RWPE2 (cell line): ENCODE data around the gene TARP.

Experiments used
- ATAC-seq: fragments of 200-7000 bp; cut with Tn5 transposase; 3 replicates; pipeline ENCODE4 v1.9.1; 2021; ENCODE audit warnings: low read depth
- DNase-seq: peaks from one replicate; pipeline ENCODE4 v3.0.0-alpha.2; 2020; ENCODE audit warnings: low spot score
- H3K27ac ChIP-seq: fragments of 450-650 bp; 2 replicates; pipeline ENCODE4 v1.5.1; 2017; ENCODE audit warnings: mild to moderate bottlenecking; ENCODE audit not compliant: poor library complexity, severe bottlenecking
- H3K27me3 ChIP-seq: fragments of 250-450 bp; sonication (Bioruptor Pico); 2 replicates; pipeline ENCODE4 v1.5.1; 2021; ENCODE audit warnings: mild to moderate bottlenecking, moderate library complexity; ENCODE audit not compliant: insufficient read depth, poor library complexity, severe bottlenecking
- H3K36me3 ChIP-seq: fragments of 250-450 bp; sonication (Bioruptor Pico); 2 replicates; pipeline ENCODE4 v1.5.1; 2020; ENCODE audit warnings: low read depth, mild to moderate bottlenecking, moderate library complexity
- H3K4me1 ChIP-seq: fragments of 250-450 bp; sonication (Bioruptor Pico); 2 replicates; pipeline ENCODE4 v1.5.1; 2021; ENCODE audit warnings: mild to moderate bottlenecking, moderate library complexity; ENCODE audit not compliant: insufficient read depth, poor library complexity, severe bottlenecking
- H3K4me3 ChIP-seq: fragments of 250-450 bp; sonication (Bioruptor Pico); 2 replicates; pipeline ENCODE4 v1.5.1; 2021; ENCODE audit warnings: mild to moderate bottlenecking, moderate library complexity; ENCODE audit not compliant: severe bottlenecking
- H3K9me3 ChIP-seq: fragments of 250-450 bp; sonication (Bioruptor Pico); 2 replicates; pipeline ENCODE4 v1.5.1; 2021; ENCODE audit warnings: mild to moderate bottlenecking, moderate library complexity; ENCODE audit not compliant: severe bottlenecking
- TF ChIP-seq, protein P1 (sequence below): fragments of 450-650 bp; IDR thresholded peaks from one replicate; pipeline ENCODE4 v1.5.1; 2017; ENCODE audit warnings: mild to moderate bottlenecking, moderate library complexity; ENCODE audit not compliant: poor library complexity, severe bottlenecking

TARP gene

DNA sequence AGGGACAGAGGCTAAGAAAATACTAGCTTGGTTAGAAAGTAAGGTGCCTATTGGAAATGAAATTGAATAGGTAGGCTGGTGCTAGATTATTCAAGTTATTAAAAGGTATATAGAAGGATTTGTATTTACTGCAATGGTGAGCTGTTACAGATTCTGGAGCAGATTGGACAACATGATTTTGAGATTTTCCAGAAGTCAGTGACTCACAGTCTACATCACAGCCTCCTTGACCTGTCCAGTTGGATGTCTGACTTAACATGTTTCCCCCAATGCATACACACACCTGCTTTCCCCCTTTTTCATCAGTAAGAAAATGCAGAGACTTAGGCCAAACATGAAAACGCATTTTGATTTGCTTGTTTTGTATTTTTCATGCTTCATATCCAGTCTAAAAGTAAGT lies 62.0 kb downstream of the TARP start:
- peaks cover 37% of the 10 kb centered on the region for H3K36me3 ChIP-seq
- TF ChIP-seq, protein P1, sequence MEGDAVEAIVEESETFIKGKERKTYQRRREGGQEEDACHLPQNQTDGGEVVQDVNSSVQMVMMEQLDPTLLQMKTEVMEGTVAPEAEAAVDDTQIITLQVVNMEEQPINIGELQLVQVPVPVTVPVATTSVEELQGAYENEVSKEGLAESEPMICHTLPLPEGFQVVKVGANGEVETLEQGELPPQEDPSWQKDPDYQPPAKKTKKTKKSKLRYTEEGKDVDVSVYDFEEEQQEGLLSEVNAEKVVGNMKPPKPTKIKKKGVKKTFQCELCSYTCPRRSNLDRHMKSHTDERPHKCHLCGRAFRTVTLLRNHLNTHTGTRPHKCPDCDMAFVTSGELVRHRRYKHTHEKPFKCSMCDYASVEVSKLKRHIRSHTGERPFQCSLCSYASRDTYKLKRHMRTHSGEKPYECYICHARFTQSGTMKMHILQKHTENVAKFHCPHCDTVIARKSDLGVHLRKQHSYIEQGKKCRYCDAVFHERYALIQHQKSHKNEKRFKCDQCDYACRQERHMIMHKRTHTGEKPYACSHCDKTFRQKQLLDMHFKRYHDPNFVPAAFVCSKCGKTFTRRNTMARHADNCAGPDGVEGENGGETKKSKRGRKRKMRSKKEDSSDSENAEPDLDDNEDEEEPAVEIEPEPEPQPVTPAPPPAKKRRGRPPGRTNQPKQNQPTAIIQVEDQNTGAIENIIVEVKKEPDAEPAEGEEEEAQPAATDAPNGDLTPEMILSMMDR: no peak

More for the DNA sequence above, 62.0 kb downstream of the TARP start:
- ATAC-seq (no peak), DNase-seq (no peak)
- H3K4me3 ChIP-seq: no peak overlapping the region
- no peaks in the 10 kb centered on the region for H3K9me3 ChIP-seq
- H3K27me3 ChIP-seq: no peaks in the 10 kb centered on the region
- H3K27ac ChIP-seq: no peak overlapping the region
- no peaks in the 10 kb centered on the region for H3K4me1 ChIP-seq
